GM10847 (cell line): ENCODE results near the gene CABP7.

Experiments
- POLR2A ChIP-seq: IDR thresholded peaks from 2 replicates; pipeline ENCODE4 v1.6.1; 2011; ENCODE audit not compliant: insufficient read length; ENCODE audit errors: extremely low read depth

The CABP7 gene

DNA sequence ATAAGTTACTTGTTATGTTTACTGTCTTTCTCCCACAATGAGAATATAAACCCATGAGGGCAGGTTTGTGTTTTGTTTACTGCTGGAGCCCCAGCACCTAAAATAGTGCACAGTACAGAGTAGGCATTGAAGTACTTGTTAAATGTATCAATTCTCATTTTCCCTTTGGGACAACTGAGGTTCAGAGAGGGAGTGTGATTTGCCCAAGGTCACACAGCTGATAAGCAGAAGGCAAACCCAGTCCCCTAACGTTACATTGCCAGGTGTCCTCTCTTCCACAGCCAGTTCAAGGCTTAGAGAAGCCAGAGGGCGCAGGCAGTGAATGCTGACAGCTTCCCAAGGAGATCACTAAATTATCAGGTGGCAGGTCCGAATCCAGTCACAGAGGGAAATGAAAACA is 30.2 kb downstream of the CABP7 start:
- TF ChIP-seq POLR2A = no peak

DNA sequence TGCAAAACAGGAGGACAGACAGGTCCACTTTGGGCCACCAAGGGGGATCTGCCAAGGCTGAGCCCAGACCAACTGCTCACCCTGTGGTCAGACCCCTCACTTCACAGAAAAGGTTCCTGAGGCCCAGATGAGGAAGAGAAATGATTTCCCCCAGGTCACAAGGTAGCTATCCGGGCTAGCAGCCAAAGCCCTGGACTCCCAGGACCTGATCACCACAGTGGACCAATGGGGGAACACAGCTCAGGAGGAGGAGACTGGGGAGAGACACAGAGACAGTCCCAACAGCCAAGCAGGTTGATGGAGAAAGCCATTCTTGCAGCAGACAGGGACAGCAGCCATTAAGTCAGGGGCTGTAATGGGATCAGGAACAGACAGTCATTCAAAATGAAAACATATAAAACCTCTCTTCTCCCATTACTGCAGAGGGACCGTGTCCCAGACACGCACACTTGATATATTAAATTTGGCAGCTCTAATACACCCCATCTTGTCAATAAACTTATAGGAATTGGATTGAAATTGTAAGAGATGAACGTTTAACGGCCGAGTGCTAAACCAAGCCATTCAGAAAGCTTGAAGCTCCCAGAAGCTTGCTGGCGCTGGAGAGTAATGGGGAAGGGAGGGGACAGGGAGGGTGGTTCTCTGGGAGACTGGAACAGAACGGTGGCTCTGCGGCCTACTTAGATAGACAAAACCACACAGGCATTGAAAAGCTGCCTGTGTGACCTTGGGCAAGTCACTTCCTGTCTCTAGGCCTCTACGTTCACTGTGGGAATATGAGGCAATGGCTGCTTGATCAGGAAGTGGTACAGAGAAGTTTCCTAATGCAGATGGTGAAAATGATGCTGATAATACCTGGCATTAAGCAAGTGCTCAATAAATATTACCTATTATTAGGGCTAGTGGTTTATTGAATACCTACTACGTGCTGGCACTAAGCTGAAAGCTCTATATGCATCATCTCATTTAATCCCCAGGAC is 31.0 kb downstream of the CABP7 start:
- TF ChIP-seq POLR2A = no peak

DNA sequence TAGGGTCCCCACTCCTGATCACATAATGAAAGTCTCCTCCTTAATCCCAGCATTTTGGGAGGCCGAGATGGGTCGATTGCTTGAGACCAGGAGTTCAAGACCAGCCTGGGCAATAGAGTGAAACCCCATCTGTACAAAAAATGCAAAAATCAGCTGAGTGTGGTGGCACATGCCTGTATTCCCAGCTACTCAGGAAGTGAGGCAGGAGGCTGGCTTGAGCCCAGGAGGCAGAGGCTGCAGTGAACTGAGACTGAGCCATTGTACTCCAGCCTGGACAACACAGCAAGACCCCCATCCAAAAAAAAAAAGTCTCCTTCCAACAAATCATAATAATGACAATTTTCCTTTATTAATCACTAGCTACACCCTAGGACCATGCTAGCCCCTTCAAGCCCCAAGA is 31.9 kb downstream of the CABP7 start:
- TF ChIP-seq POLR2A = no peak

DNA sequence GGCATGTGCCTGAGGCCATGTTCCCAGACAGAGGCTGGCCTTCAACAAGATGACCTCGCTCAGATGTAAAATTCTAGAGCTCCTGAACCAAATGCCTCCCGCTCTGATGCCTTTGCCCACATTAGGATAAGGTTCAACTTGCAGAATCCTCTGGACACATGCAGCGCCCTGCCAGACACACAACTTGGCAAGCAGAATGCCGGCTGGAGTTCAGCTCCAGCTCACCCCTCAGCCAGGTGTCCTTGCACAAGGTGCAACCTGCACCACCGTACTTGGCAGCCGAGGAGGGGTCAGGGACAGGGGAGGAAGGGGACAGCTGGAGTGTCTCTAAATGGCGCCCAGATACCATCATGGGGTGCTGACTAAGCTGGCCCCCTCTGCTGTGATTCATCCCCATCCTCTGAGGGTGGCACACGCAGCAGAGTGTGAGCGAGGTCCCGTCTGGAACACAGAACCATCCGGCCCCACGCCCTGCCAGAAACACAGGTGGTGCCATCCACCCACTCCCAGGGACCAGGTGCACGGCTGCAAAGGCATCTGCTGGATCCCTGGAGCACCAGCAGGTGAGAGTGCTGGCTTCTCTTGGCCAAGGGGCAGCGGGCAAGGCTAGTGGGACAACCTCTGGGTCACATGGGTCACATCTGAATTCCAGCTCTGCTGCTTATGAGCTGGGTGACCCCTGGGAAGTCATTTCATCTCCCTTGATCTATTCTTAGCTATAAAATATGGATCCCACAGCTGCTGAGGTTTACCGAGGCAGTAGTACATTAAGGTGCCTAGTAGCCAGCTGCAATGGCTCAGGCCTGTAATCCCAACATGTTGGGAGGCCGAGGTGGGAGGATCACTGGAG is 34.2 kb downstream of the CABP7 start:
- no peak for TF ChIP-seq POLR2A

DNA sequence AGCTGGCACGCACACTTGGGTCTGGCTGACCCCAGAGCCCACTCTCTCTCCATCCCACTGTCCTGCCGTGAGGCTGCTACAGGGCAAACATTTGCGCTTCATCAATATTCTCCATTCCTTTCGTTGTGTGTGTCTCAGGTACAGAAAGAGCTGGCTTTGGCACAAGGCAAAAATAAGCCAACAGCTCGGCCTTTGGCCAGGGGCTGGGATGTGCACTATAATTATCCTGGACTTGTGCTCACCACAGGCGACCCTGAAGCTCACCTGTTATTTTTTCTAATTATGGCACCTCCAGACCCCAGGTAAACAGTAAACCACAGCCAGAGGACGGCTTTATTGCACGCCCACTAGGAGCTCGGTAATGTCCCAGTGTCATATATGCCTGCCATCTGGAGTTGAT is 36.1 kb downstream of the CABP7 start:
- no peak for TF ChIP-seq POLR2A

DNA sequence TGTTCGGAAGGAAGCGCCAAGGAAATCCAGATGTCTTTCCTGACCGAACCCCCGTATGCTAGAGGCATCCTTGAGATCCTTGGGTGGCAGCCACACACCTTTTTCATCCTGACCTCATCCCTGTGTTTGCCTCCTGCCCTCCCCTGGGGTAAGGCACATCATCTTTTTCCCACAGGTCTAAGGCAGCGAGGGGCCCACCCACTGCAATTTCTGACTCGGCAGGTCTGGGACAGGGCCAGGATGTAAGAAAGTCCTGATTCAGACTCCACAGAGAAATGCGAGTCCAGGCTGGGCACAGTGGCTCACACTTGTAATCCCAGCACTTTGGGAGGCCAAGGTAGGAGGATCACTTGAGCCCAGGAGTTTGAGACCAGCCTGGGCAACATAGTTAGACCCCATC is 36.5 kb downstream of the CABP7 start:
- no peak for TF ChIP-seq POLR2A

DNA sequence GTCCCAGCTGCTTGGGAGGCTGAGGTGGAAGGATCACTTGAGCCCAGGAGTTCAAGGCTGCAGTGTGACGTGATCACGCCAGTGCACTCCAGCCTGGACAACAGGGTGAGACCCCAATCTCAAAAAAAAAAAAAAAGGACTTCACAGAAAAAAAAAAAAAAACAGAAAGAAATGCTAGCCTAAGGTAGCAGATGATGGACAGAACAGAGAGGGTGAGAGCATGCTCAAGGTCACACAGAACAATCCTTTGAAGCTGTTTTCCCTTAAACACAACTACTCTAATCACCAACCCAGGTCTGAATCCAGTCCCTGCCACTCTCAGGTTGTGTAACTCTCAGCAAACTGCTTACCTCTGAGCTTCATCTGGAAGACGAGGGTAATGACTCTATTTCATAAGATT is 37.3 kb downstream of the CABP7 start:
- TF ChIP-seq POLR2A = no peak

DNA sequence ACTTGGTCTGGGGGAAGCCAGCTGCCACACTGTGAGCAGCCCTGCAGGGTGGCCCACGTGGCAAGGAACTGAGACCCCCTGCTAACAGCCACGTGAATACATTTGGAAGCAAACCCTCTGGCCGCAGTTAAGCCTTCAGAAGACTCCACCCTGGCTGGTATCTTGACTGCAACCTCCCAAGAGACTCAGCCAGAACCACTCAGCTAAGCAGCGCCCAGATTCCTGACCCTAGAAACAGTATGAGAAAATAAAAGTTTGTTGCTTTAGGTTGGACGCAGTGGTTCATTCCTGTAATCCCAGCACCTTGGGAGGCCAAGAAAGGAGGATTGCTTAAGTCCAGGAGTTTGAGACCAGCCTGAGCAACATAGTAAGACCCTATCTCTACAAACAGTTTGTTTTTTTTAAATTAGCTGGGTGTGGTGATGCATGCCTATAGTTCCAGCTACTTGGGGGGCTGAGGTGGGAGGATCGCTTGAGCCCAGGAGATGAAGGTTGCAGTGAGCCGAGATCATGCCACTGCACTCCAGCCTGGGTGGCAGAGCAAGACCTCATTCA is 38.3 kb downstream of the CABP7 start:
- no peak for TF ChIP-seq POLR2A

DNA sequence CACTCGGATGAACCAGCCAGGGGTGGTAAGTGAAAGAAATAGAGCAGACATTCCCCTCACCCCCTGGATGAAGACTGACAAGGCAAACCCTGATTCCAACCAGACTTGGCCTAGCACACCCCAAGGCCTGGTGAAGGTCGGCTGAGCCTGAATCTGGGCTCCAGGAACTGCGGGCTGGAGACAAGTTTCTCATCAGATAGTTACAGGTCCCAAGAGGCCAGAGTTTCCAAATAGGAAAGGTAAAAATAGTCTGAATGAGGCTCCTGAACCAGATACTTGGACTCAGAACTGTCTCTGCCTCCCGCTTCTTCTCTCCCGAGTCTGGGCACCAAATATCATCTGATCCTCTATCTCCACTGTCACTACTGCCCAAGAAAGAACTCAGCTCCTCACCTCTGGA is 39.2 kb downstream of the CABP7 start:
- TF ChIP-seq POLR2A = no peak

DNA sequence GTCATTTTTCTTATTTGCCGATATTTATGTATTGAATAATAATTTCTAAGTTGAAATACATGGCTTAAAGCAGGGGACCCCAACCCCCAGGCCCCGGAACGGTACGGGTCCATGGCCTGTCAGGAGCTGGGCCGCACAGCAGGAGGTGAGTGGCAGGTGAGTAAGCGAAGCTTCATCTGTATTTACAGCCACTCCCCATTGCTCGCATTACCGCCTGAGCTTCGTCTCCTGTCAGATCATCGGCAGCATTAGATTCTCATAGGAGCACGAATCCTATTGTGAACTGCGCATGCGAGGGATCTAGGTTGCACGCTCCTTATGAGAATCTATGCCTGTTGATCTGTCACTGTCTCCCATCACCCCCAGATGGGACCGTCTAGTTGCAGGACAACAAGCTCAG is 42.5 kb downstream of the CABP7 start:
- TF ChIP-seq POLR2A = no peak

DNA sequence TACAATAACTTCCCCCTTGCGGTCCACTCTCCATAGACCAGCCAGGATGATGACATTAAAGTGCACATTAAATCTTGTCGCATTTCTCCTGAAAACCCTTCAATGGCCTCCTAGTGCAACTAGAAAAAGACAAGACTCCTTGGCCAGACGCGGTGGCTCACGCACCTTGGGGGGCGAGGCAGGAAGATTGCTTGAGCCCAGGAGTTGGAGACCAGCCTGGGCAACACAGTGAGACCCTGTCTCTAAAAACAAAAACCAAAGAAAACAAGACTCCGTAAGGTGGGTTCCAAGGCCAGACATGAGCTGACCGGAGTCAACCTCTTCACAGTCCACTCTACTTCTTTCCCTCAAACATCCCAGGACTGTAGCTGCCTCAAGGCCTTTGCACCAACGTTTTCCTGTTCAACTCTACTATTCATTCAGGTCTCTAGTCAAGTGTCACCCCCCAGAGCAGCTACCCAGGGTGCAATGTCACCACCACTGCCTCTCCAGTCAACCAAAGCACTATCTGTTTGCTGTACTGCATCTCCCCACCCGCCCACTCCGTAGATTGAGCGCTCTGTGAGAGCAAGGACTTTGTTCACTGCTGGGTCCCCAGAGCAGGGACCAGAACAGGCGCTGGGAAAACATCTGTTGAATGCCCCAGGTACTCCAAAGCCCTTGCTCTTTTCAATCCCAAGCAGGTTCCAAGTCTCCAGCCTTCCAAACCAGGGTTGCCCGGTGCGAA is 46.3 kb downstream of the CABP7 start:
- no peak for TF ChIP-seq POLR2A

DNA sequence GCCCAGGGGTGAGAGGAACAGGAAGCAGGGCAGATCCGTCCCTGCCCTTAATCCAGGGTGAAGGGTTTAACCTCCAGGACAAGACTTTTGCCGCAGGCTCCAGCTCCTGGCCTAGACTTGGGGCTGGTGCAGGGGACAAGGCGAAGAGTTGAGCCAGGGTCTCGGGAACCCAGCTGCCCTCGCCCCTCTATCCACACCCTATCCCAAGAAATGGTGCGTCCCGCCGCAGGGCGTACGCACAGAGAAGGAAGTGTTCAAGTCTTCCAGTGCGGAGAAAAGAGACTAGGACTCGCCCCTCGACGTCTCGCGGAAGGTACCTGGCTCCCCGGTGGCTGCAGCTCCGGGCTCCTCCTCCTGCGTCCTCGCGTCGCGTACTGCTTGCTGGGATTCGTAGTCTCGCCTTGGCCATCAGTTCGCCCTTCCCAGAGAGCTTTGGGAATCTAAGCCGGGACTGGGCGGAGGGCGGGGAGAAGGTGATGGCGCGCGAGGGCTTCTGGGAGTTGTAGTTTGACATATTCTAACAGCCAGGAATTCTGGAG is 46.9 kb downstream of the CABP7 start, which contains the start of gene ZMAT5:
ZMAT5 (minus strand) TSS at position 376 of the 539 bp plus-strand sequence. CDS start 18,463 bp downstream, outside the sequence.
- TF ChIP-seq POLR2A = peak; percentile 77

DNA sequence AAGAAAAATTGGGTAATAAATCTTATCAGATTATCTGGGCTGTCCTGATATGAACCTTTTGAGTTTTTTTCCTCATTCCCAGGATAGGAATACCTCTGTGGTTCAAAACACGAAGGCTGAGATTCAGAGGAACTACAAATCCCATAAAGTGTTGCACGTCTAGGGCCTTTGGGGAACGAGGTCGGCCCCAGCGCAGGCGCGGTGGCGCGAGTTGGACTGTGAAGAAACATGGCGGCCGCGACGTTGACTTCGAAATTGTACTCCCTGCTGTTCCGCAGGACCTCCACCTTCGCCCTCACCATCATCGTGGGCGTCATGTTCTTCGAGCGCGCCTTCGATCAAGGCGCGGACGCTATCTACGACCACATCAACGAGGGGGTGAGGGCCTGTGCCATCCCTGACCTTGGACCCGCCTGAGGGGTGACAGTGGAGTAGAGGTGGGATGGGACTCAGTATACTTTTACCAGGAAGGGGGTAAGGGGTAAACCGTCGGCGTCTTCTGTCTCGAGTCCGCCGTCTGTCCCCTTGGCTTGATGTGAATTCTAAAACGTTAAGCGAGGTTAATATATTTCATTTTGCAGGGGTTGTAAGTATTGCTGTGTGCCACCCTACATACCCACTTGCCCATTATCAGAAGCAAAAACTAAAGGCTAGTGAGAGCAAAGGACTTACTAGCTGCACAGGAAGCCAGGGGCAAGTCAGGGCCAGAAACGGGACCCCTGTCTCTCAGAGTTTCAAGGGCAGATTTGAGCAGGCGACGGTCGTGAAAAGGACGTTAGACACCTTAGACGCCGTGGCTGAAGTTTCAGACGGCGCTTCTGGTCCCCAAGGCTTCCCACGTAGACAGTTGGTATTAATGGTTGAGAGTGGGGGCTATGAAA is 47.6 kb downstream of the CABP7 start, which contains the start of gene UQCR10:
UQCR10 (plus strand) TSS at position 199 of the 881 bp plus-strand sequence; CDS start at position 229, 30 bp downstream.
- peak; percentile 85 for TF ChIP-seq POLR2A
